GM23248 (cell line): ENCODE measurements around the gene EHMT1. TPM values are rescaled to one million over a fixed set of nuclear protein-coding genes. Genes with fewer than 3 reads are reported as not detected.

ENCODE experiments used
- DNase-seq: peaks from one replicate; pipeline ENCODE4 v3.0.0-alpha.2; 2015
- H2AFZ ChIP-seq: fragments of 200-600 bp; sonication (generic); 2 replicates; pipeline ENCODE4 v1.6.1; 2016; ENCODE audit warnings: antibody characterized with exemption
- H3F3A ChIP-seq: fragments of 200-600 bp; sonication (generic); 2 replicates; pipeline ENCODE4 v1.6.1; 2016; ENCODE audit warnings: mild to moderate bottlenecking, antibody characterized with exemption, mixed run types; ENCODE audit not compliant: insufficient read depth
- H3K27ac ChIP-seq: fragments of 200-600 bp; sonication (generic); 2 replicates; pipeline ENCODE4 v1.5.1; 2016; ENCODE audit warnings: mild to moderate bottlenecking
- H3K27me3 ChIP-seq: fragments of 200-600 bp; sonication (generic); replicated peaks from 2 replicates; pipeline ENCODE4 v1.6.1; 2016; ENCODE audit warnings: mild to moderate bottlenecking; ENCODE audit not compliant: insufficient read depth
- H3K36me3 ChIP-seq: fragments of 200-600 bp; sonication (generic); 2 replicates; pipeline ENCODE4 v1.6.1; 2016; ENCODE audit warnings: low read depth, mild to moderate bottlenecking
- H3K4me1 ChIP-seq: fragments of 200-600 bp; sonication (generic); 2 replicates; pipeline ENCODE4 v1.6.1; 2016; ENCODE audit warnings: mild to moderate bottlenecking; ENCODE audit not compliant: insufficient read depth
- H3K4me2 ChIP-seq: fragments of 200-600 bp; sonication (generic); one replicate; pipeline ENCODE4 v1.6.1; 2016; ENCODE audit warnings: mild to moderate bottlenecking; ENCODE audit not compliant: unreplicated experiment
- H3K4me3 ChIP-seq: fragments of 200-600 bp; sonication (generic); 2 replicates; pipeline ENCODE4 v1.5.1; 2016; ENCODE audit warnings: mild to moderate bottlenecking
- H3K79me2 ChIP-seq: fragments of 200-600 bp; sonication (generic); 2 replicates; pipeline ENCODE4 v1.6.1; 2016; ENCODE audit warnings: mild to moderate bottlenecking; ENCODE audit not compliant: insufficient read depth
- H3K9ac ChIP-seq: fragments of 200-600 bp; sonication (generic); 2 replicates; pipeline ENCODE4 v1.6.1; 2016; ENCODE audit warnings: mild to moderate bottlenecking
- H3K9me2 ChIP-seq: fragments of 200-600 bp; sonication (generic); 2 replicates; pipeline ENCODE4 v1.6.1; 2016; ENCODE audit warnings: mixed run types, mild to moderate bottlenecking, moderate library complexity; ENCODE audit not compliant: insufficient read depth
- H3K9me3 ChIP-seq: fragments of 200-600 bp; sonication (generic); one replicate; pipeline ENCODE4 v1.6.1; 2017; ENCODE audit warnings: low read depth
- H4K20me1 ChIP-seq: fragments of 200-600 bp; sonication (generic); 2 replicates; pipeline ENCODE4 v1.6.0; 2016; ENCODE audit not compliant: insufficient read depth
- EZH2 ChIP-seq: fragments of 200-600 bp; sonication (generic); IDR thresholded peaks from 2 replicates; pipeline ENCODE4 v1.6.1; 2018; ENCODE audit warnings: antibody characterized with exemption, mild to moderate bottlenecking; ENCODE audit not compliant: insufficient read depth, poor library complexity, severe bottlenecking
- EZH2phosphoT487 ChIP-seq: fragments of 200-600 bp; sonication (generic); IDR thresholded peaks from 2 replicates; pipeline ENCODE4 v1.6.1; 2018; ENCODE audit warnings: antibody characterized with exemption, moderate library complexity, mild to moderate bottlenecking, low read depth; ENCODE audit not compliant: insufficient read depth
- WGBS, 2 experiments: methylation state at CpG; one replicate each; pipeline ENCODE4 v1.1.6; 2015 to 2017; ENCODE audit warnings: low lambda C conversion rate in 2 of 2, low coverage in 1 of 2; ENCODE audit errors: missing lambda C conversion rate in 2 of 2; 5-methylcytosine and 5-hydroxymethylcytosine counted together
- in situ Hi-C: fragments of 300-500 bp; cut with MboI; formaldehyde crosslinking; loops from 2 replicates; pipeline ENCODE4 v1.15.0; 2020
- polyA plus RNA-seq: library from polyadenylated mRNA; unstranded; fragments of >200 nt; fragmentation: Nextera tagmentation; extraction: Ambion mirVana; gene quantifications from 2 replicates; pipeline ENCODE4 v1.2.1, GENCODE V29; 2016
- total RNA-seq: library from RNA; depleted of rRNA; stranded (reverse); fragments of >200 nt; shearing (Covaris generic); gene quantifications from 2 replicates; pipeline ENCODE4 v1.2.3, GENCODE V29; 2014

The EHMT1 gene
- total and polyA plus RNA-seq, 2 experiments from 2014 or later = 26.8 to 31.0 TPM

DNA sequence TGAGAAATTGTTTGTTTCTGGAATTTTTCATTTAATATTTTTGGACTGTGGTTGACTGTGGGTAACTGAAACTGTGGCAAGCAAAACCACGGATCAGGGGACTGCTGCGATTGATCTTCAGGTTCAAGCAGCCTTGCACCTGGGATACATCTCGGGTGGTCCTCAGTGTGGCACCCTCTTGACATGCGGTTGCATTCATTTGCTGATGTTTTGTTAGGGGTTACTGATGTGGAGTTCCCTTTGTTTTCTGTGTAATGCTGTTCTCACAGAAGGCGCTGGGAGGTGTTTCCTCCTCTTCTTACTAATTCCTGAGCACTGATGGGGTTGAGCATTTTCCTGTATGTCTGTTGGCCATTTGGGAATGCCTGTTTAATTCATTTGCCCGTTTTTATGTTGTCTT lies 60.4 kb downstream of the EHMT1 start:
- Histone ChIP-seq H3K9ac (no peak overlapping the region), H3K4me1 (no peaks in the 10 kb centered on the region), H3K9me3 (no peaks in the 10 kb centered on the region), H3F3A (no peaks in the 10 kb centered on the region), H3K27me3 (no peaks in the 10 kb centered on the region), H3K27ac (no peak overlapping the region), H3K4me2 (no peak overlapping the region), H3K9me2 (no peaks in the 10 kb centered on the region), H3K36me3 (no peaks in the 10 kb centered on the region), H3K79me2 (peaks cover 97% of the 10 kb centered on the region), H3K4me3 (no peak overlapping the region), H2AFZ (no peak overlapping the region), H4K20me1 (peaks cover 19% of the 10 kb centered on the region)
- in situ Hi-C loops = no loop called here
- TF ChIP-seq EZH2 (no peak), EZH2phosphoT487 (no peak)
- DNase-seq = no peak
- 36 to 41% methylated on average over 6 of the region's 6 CpGs for WGBS, 2 experiments

DNA sequence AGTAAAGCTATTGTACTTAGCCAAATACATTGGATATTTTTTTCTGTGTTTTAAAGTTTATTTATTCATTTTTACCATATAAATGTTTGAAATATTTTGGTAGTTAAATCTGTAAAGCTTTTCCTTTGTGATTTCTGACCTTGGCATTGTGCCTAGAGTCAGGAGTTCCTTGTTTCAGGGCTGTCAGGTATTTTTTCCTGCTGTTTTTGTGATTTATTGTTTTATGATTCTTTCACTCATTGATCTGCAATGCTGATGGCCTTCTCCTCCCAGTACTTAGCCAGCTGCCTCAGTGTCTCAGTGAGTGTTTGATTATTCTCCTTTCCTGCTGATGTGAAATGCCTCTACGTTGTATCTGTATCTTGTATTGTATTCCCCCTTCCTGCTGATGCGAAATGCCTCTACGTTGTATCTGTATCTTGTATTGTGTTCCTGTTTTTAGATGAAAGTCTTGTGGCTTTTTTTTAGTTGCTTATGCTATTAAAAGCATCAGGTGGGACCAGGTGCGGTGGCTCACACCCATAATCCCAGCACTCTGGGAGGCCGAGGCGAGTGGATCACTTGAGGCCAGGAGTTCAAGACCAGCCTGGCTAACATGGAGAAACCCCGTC lies 61.0 kb downstream of the EHMT1 start:
- Histone ChIP-seq H4K20me1 (peaks cover 21% of the 10 kb centered on the region), H3K4me3 (no peak overlapping the region), H2AFZ (no peak overlapping the region), H3K4me2 (no peak overlapping the region), H3K36me3 (no peaks in the 10 kb centered on the region), H3K4me1 (no peaks in the 10 kb centered on the region), H3K9me2 (no peaks in the 10 kb centered on the region), H3F3A (no peaks in the 10 kb centered on the region), H3K27me3 (no peaks in the 10 kb centered on the region), H3K9ac (no peak overlapping the region), H3K27ac (no peak overlapping the region), H3K79me2 (peaks cover 97% of the 10 kb centered on the region), H3K9me3 (no peaks in the 10 kb centered on the region)
- 89 to 95% methylated on average over 7 of the region's 7 CpGs for WGBS, 2 experiments
- in situ Hi-C loops = no loop called here
- TF ChIP-seq EZH2 (no peak), EZH2phosphoT487 (no peak)
- DNase-seq = no peak

DNA sequence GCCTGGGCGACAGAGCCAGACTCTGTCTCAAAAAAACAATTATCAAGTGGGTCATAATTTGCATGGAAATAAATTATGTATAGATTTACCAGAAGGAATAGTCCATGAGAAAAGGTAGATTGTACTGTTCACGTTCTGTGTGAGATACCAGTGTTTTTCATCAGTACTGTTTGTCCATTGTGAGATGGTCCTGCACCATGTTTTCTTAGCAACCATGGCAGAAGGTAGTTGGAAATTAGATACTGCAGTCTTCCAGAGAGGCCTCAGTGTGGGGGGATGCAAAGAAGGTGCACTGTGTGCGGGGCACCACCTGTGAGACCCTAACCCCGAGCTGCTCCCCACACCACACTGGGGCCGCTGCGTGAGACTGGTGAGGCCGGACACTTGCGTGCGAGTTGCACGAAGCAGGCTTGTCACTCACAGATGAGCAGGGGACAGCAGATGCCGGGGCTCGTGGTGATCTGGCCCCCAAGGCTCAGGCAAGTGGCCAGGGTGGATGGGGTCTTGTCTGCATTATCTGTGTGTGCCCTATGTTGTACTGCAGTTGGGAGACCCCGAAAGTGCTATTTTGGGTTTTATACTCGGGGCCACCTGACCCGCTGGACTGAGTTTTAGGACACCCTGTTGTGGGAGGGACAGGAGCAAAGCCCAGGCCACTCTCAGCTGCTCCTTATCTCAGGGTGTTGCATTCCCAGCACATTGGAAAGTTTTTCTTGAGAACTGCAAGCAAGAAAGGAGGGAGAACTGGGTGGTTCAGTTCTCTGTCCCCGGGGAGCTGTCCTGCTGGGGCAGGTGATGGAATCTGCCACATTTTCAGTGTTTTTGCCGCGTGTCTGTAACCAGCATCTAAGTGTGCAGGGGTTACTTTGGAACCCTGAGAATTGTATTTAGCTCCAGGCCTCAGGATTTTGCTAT lies 61.9 kb downstream of the EHMT1 start:
- Histone ChIP-seq H3F3A (no peaks in the 10 kb centered on the region), H3K27me3 (no peaks in the 10 kb centered on the region), H3K4me1 (peaks cover 4% of the 10 kb centered on the region), H3K9me2 (no peaks in the 10 kb centered on the region), H3K27ac (no peak overlapping the region), H3K9ac (no peak overlapping the region), H3K36me3 (no peaks in the 10 kb centered on the region), H4K20me1 (peaks cover 21% of the 10 kb centered on the region), H3K4me3 (no peak overlapping the region), H3K4me2 (no peak overlapping the region), H3K79me2 (peaks cover 99% of the 10 kb centered on the region), H3K9me3 (no peaks in the 10 kb centered on the region), H2AFZ (no peak overlapping the region)
- DNase-seq = no peak
- in situ Hi-C loops = no loop called here
- WGBS, 2 experiments = 83 to 89% methylated on average over 18 of the region's 18 CpGs
- TF ChIP-seq EZH2phosphoT487 (no peak), EZH2 (no peak)

DNA sequence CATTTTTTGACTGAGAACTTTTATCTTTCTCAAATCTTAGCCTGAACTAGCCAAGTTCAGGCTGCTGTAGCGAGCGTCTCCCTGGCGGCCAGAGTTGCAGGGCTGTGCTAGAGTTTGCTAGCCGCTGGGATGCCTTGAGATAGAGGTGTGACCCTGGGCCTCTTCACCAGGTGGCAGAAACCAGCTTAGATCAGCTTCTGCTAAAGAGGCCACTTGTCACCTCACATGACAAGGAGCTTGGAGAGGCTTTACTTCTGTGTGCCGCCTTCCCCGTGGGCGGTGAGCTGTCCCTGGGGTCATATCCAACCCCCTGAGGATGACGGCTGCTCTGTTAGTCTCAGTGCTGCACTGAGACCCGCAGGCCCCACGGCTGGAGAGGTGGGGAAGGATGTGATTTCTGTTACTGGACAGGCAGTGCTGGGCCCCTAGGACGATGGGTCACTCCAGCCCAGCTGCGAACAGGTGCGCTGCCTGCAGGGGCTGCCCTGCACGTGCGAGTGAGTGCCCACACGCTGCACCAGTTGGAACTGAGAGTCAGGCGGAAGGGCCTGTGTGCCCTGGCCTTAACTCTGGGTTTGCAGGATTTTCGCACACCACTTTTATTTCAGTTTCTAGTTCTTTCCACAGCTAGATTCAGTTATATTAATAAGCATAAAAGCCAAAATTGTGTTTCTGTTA lies 63.8 kb downstream of the EHMT1 start:
- Histone ChIP-seq H3K79me2 (peaks cover 100% of the 10 kb centered on the region), H3F3A (no peaks in the 10 kb centered on the region), H3K9me2 (no peaks in the 10 kb centered on the region), H3K4me2 (no peak overlapping the region), H3K27me3 (no peaks in the 10 kb centered on the region), H3K9ac (no peak overlapping the region), H3K27ac (no peak overlapping the region), H3K4me3 (no peak overlapping the region), H3K4me1 (peaks cover 11% of the 10 kb centered on the region), H2AFZ (no peak overlapping the region), H4K20me1 (peaks cover 21% of the 10 kb centered on the region), H3K36me3 (no peaks in the 10 kb centered on the region), H3K9me3 (no peaks in the 10 kb centered on the region)
- TF ChIP-seq EZH2 (no peak), EZH2phosphoT487 (no peak)
- no peak for DNase-seq
- in situ Hi-C loops = no loop called here
- 88 to 90% methylated on average over 18 of the region's 18 CpGs for WGBS, 2 experiments
